IPS-15b (cell line): Measurements from ENCODE around the gene SRPK1.
"Not testable (repeated sequence)": the region's sequence is repeated elsewhere in the genome, so short reads cannot be mapped to it uniquely, and the experiment has no call there.

Source experiments
- H3K27me3 ChIP-seq: one replicate; pipeline ENCODE4 v1.6.1; 2013; ENCODE audit warnings: low read length; ENCODE audit not compliant: control insufficient read depth, insufficient read depth
- H3K36me3 ChIP-seq: one replicate; pipeline ENCODE4 v1.6.1; 2013; ENCODE audit warnings: low read length; ENCODE audit not compliant: control insufficient read depth, insufficient read depth
- H3K4me1 ChIP-seq: one replicate; pipeline ENCODE4 v1.6.1; 2013; ENCODE audit warnings: mild to moderate bottlenecking, low read length; ENCODE audit not compliant: control insufficient read depth, insufficient read depth
- H3K4me3 ChIP-seq: one replicate; pipeline ENCODE4 v1.5.1; 2013; ENCODE audit warnings: low read depth, low read length
- H3K9ac ChIP-seq: one replicate; pipeline ENCODE4 v1.6.1; 2013; ENCODE audit warnings: low read depth, mild to moderate bottlenecking, low read length
- H3K9me3 ChIP-seq: one replicate; pipeline ENCODE4 v1.6.1; 2013; ENCODE audit warnings: mild to moderate bottlenecking, low read length; ENCODE audit not compliant: control insufficient read depth, insufficient read depth

The SRPK1 gene

GRCh38 chr6:35909571-35909970 is 11.3 kb downstream of the SRPK1 start:
- peaks cover 24% of the 10 kb centered on the region for H3K36me3 ChIP-seq

GRCh38 chr6:35908753-35909401 is 12.0 kb downstream of the SRPK1 start:
- not testable (repeated sequence) for H3K4me1 ChIP-seq, H3K27me3 ChIP-seq, H3K9me3 ChIP-seq, H3K4me3 ChIP-seq, H3K9ac ChIP-seq
- peaks cover 24% of the 10 kb centered on the region for H3K36me3 ChIP-seq

More at GRCh38 chr6:35909571-35909970, 11.3 kb downstream of the SRPK1 start:
- not testable (repeated sequence) for H3K9ac ChIP-seq, H3K27me3 ChIP-seq, H3K4me3 ChIP-seq, H3K4me1 ChIP-seq, H3K9me3 ChIP-seq

- Histone ChIP-seq H3K4me3 (no peak overlapping the region), H3K36me3 (peaks cover 22% of the 10 kb centered on the region), H3K9me3 (peaks cover 9% of the 10 kb centered on the region), H3K27me3 (no peaks in the 10 kb centered on the region), H3K4me1 (no peaks in the 10 kb centered on the region), H3K9ac (no peak overlapping the region)
These were observed 13.1 kb downstream of the SRPK1 start for GRCh38 chr6:35907750-35908149.

GRCh38 chr6:35906499-35906846 is 14.4 kb downstream of the SRPK1 start:
- H3K4me3 ChIP-seq = no peak overlapping the region

GRCh38 chr6:35905841-35906498 is 14.9 kb downstream of the SRPK1 start:
- Histone ChIP-seq H3K27me3 (no peaks in the 10 kb centered on the region), H3K4me1 (no peaks in the 10 kb centered on the region), H3K4me3 (no peak overlapping the region), H3K36me3 (peaks cover 10% of the 10 kb centered on the region), H3K9me3 (peaks cover 6% of the 10 kb centered on the region), H3K9ac (no peak overlapping the region)

More at GRCh38 chr6:35906499-35906846, 14.4 kb downstream of the SRPK1 start:
- Histone ChIP-seq H3K9me3 (peaks cover 9% of the 10 kb centered on the region), H3K9ac (no peak overlapping the region), H3K27me3 (no peaks in the 10 kb centered on the region), H3K4me1 (no peaks in the 10 kb centered on the region), H3K36me3 (peaks cover 14% of the 10 kb centered on the region)

- Histone ChIP-seq H3K4me1 (no peaks in the 10 kb centered on the region), H3K4me3 (no peak overlapping the region), H3K9ac (no peak overlapping the region), H3K9me3 (peaks cover 5% of the 10 kb centered on the region), H3K36me3 (peaks cover 9% of the 10 kb centered on the region), H3K27me3 (no peaks in the 10 kb centered on the region)
These were observed 15.6 kb downstream of the SRPK1 start for GRCh38 chr6:35905141-35905785.

- Histone ChIP-seq H3K9me3 (no peaks in the 10 kb centered on the region), H3K4me1 (no peaks in the 10 kb centered on the region)
These were observed 17.2 kb downstream of the SRPK1 start for GRCh38 chr6:35903679-35904078.

GRCh38 chr6:35900448-35900847 is 20.4 kb downstream of the SRPK1 start:
- peaks cover 5% of the 10 kb centered on the region for H3K4me1 ChIP-seq
- H3K9ac ChIP-seq = no peak overlapping the region
- no peak overlapping the region for H3K4me3 ChIP-seq
- no peaks in the 10 kb centered on the region for H3K36me3 ChIP-seq
- H3K27me3 ChIP-seq = no peaks in the 10 kb centered on the region
- no peaks in the 10 kb centered on the region for H3K9me3 ChIP-seq

More at GRCh38 chr6:35903679-35904078, 17.2 kb downstream of the SRPK1 start:
- Histone ChIP-seq H3K36me3 (no peaks in the 10 kb centered on the region), H3K27me3 (no peaks in the 10 kb centered on the region), H3K4me3 (no peak overlapping the region), H3K9ac (no peak overlapping the region)

GRCh38 chr6:35898003-35898402 is 22.9 kb downstream of the SRPK1 start:
- Histone ChIP-seq H3K9me3 (no peaks in the 10 kb centered on the region), H3K4me1 (peaks cover 9% of the 10 kb centered on the region), H3K27me3 (no peaks in the 10 kb centered on the region), H3K36me3 (no peaks in the 10 kb centered on the region), H3K9ac (no peak overlapping the region), H3K4me3 (no peak overlapping the region)

- H3K27me3 ChIP-seq = no peaks in the 10 kb centered on the region
- no peaks in the 10 kb centered on the region for H3K36me3 ChIP-seq
- H3K4me3 ChIP-seq = no peak overlapping the region
- peaks cover 9% of the 10 kb centered on the region for H3K4me1 ChIP-seq
- no peak overlapping the region for H3K9ac ChIP-seq
- no peaks in the 10 kb centered on the region for H3K9me3 ChIP-seq
These were observed 23.4 kb downstream of the SRPK1 start for GRCh38 chr6:35897486-35897885.

GRCh38 chr6:35897036-35897435 is 23.9 kb downstream of the SRPK1 start:
- H3K9me3 ChIP-seq = no peaks in the 10 kb centered on the region
- H3K4me1 ChIP-seq = peaks cover 9% of the 10 kb centered on the region
- no peaks in the 10 kb centered on the region for H3K27me3 ChIP-seq
- H3K9ac ChIP-seq = no peak overlapping the region
- H3K36me3 ChIP-seq = no peaks in the 10 kb centered on the region
- H3K4me3 ChIP-seq = no peak overlapping the region

GRCh38 chr6:35896228-35896627 is 24.7 kb downstream of the SRPK1 start:
- H3K27me3 ChIP-seq = no peaks in the 10 kb centered on the region
- H3K4me1 ChIP-seq = peaks cover 9% of the 10 kb centered on the region
- H3K36me3 ChIP-seq = no peaks in the 10 kb centered on the region
- no peak overlapping the region for H3K9ac ChIP-seq
- no peaks in the 10 kb centered on the region for H3K9me3 ChIP-seq
- no peak overlapping the region for H3K4me3 ChIP-seq
